HepG2 (cell line): ENCODE data around the gene MEMO1.

ENCODE experiments used
- DNMT1 ChIP-seq: sonication (generic); formaldehyde crosslinking; IDR thresholded peaks from 2 replicates; pipeline ENCODE4 v1.5.1; 2020; ENCODE audit warnings: mild to moderate bottlenecking, missing genetic modification reagents
- SP2 ChIP-seq: sonication (generic); formaldehyde crosslinking; IDR thresholded peaks from 2 replicates; pipeline ENCODE4 v1.5.1; 2020; ENCODE audit warnings: mild to moderate bottlenecking, missing genetic modification reagents
- ZFY ChIP-seq: sonication (generic); formaldehyde crosslinking; IDR thresholded peaks from 2 replicates; pipeline ENCODE4 v1.4.0; 2020; ENCODE audit warnings: missing genetic modification reagents
- ZNF44 ChIP-seq: sonication (generic); formaldehyde crosslinking; IDR thresholded peaks from 2 replicates; pipeline ENCODE4 v1.5.1; 2020; ENCODE audit warnings: mild to moderate bottlenecking, missing genetic modification reagents
- TF ChIP-seq, protein P1 (sequence below): sonication (generic); formaldehyde crosslinking; IDR thresholded peaks from 2 replicates; pipeline ENCODE4 v1.5.0; 2020; ENCODE audit warnings: mild to moderate bottlenecking, missing genetic modification reagents, moderate library complexity

DNA sequence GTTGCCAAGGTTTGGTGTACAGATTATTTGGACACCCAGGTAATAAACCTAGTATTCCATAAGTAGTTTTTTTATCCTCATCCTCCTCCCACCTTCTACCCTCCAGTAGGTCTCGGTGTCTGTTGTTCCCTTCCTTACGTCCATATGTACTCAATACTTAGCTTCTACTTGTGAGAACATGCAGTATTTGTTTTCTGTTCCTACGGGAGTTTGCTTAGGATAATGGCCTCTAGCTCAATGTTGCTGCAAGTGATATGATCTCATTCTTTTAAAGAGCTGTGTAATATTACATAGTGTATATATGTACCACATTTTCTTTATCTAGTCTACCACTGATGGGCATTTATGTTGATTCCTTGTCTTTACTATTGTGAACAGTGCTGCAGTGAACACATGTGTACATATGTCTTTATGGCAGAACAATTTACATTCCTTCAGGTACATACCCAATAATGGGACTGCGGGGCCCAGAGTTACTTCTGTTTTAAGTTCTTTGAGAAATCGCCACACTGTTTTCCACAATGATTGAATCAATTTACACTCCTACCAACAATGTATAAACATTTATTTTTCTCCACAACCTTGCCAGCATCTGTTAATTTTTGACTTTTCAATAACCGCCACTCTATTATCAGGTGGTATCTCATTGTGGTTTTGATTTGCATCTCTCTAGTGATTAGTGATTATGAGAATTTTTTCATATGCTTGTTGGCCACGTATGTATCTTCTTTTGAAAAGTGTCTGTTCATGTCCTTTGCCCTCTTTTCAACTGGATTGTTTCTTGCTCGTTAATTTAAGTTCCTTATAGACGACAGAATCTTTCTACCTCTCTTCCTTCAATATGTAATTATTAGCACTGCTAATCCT lies 88.0 kb downstream of the MEMO1 start:
- TF ChIP-seq ZFY (CRISPR knock-in tag), result no peak
- TF ChIP-seq SP2 (CRISPR knock-in tag), result no peak
- TF ChIP-seq, protein P1, sequence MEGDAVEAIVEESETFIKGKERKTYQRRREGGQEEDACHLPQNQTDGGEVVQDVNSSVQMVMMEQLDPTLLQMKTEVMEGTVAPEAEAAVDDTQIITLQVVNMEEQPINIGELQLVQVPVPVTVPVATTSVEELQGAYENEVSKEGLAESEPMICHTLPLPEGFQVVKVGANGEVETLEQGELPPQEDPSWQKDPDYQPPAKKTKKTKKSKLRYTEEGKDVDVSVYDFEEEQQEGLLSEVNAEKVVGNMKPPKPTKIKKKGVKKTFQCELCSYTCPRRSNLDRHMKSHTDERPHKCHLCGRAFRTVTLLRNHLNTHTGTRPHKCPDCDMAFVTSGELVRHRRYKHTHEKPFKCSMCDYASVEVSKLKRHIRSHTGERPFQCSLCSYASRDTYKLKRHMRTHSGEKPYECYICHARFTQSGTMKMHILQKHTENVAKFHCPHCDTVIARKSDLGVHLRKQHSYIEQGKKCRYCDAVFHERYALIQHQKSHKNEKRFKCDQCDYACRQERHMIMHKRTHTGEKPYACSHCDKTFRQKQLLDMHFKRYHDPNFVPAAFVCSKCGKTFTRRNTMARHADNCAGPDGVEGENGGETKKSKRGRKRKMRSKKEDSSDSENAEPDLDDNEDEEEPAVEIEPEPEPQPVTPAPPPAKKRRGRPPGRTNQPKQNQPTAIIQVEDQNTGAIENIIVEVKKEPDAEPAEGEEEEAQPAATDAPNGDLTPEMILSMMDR, result no peak
- no peak for TF ChIP-seq ZNF44 (CRISPR knock-in tag)
- no peak for TF ChIP-seq DNMT1 (CRISPR knock-in tag)
